Neural progenitor cell (in vitro differentiated cells): ENCODE data around the gene CNOT3.

Experiments used
- CTCF ChIP-seq: fragments of 200-600 bp; sonication (generic); IDR thresholded peaks from 2 replicates; pipeline ENCODE4 v1.5.1; 2017; ENCODE audit warnings: antibody characterized with exemption, mild to moderate bottlenecking
- EZH2 ChIP-seq: fragments of 200-600 bp; sonication (generic); IDR thresholded peaks from 2 replicates; pipeline ENCODE4 v1.6.1; 2017; ENCODE audit warnings: antibody characterized with exemption, mild to moderate bottlenecking, moderate library complexity

GRCh38 chr19:54128441-54128725 is 9.2 kb upstream of the CNOT3 start:
- TF ChIP-seq CTCF (no peak), EZH2 (no peak)
